NCI-H1436 treated with DMSO at 0.1 percent for 48 hours (cell line): ENCODE measurements around the gene GATAD1.
A peak's percentile ranks its signal among the peaks of the same experiment; 100 is the strongest.
"Not testable (repeated sequence)": the region's sequence is repeated elsewhere in the genome, so short reads cannot be mapped to it uniquely, and the experiment has no call there.

ENCODE experiments used
- DNase-seq: peaks from one replicate; lab custom pipeline; 2025; lab: John Stamatoyannopoulos, UW

The GATAD1 gene

DNA sequence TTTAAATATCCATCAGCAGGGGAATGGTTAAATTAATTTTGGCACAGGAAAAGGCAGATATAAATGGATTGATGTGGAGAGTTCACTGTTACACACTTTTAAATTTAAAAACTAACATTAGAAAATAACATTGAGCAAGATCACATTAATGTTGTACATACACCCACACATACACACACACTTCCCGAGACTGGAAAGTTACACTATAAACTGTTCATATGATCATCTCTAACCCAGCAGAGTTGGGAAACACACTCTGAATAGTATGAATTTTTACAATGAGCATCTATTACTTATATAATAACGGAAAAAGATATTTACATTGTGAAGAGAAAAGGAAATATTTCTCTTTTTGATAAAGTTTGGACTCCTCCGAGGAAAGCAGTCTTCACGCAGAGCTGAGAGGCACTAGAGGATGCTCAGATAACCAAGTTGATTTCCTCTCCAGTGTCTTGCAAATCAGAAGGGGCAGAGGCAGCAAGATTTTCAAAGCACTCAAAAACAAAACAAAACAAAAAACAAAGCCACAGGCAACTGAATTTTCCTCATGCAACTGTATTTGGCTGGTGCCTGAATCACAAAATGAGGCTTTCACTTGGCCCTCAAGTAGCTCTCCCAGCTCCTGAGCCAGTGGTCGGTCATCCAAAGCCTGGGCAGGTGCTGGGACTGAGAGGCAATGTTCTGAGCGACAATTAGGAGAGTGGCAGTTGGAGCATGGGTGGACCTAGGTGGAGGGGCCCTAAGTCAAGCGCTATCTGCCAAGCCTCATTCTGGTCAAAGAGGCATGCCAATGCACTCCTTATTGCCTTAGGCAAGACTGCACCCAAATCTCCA lies 10.5 kb upstream of the GATAD1 start:
- no peak for DNase-seq

- DNase-seq = no peak
Observed at GRCh38 chr7:92437956-92438491, 9.3 kb upstream of the GATAD1 start.

- DNase-seq = not testable (repeated sequence)
Observed at GRCh38 chr7:92442720-92443119, 4.6 kb upstream of the GATAD1 start.

DNA sequence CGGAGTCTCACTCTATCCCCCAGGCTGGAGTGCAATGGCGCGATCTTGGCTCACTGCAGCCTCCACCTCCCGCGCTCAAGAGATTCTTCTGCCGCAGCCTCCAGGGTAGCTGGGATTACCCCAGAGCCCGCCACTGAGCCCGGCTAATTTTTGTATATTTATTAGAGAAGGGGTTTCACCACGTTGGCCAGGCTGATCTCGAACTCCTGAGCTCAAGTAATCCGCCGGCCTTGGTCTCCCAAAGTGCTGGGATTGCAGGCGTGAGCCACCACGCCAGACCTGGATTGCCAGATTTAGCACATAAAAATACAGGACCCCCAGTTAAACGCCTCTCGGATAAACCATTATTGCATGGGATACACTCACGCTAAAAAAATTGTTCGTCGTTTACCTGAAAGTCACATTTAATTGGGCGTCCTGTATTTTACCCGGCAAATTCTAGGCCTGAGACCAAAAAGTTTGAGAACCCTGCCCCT lies 375 bp upstream of the GATAD1 start:
- no peak for DNase-seq

GRCh38 chr7:92448205-92448747 lies 994 bp downstream of the GATAD1 start:
- DNase-seq = peak; percentile 15

- DNase-seq = no peak
Observed at GRCh38 chr7:92451645-92452044, 4.4 kb downstream of the GATAD1 start.

DNA sequence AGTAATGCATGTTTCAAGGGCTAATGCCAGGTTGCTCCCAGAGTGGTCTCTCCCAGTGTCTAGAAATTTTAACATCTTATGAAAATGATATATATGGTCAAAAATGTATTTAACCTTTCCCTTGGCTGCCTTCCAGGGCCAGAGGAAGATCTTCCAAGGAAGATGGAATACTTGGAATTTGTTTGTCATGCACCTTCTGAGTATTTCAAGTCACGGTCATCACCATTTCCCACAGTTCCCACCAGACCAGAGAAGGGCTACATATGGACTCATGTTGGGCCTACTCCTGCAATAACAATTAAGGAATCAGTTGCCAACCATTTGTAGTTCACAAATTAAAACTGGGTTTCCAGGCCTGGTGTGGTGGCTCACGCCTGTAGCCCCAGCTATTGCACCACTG lies 9.0 kb downstream of the GATAD1 start:
- no peak for DNase-seq

- DNase-seq = no peak
Observed at GRCh38 chr7:92460109-92460508, 12.8 kb downstream of the GATAD1 start.

DNA sequence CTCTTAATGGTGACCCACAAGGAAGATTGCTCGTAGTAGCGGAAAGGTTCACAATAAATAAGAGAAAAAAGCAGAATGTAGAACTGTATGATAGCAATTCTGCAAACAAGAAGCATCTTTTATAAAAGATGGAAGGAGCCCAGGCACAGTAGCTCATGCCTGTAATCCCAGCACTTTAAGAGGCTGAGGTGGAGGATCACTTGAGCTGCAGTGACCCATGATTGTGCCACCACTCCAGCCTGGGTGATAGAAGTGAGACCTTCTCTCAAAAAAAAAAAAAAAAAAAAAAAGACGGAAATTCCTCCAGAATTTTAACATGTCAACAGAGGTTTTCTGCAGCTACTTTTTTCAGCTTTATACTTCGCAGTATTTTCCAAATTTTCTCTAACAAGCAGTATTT lies 13.2 kb downstream of the GATAD1 start:
- DNase-seq = no peak

DNA sequence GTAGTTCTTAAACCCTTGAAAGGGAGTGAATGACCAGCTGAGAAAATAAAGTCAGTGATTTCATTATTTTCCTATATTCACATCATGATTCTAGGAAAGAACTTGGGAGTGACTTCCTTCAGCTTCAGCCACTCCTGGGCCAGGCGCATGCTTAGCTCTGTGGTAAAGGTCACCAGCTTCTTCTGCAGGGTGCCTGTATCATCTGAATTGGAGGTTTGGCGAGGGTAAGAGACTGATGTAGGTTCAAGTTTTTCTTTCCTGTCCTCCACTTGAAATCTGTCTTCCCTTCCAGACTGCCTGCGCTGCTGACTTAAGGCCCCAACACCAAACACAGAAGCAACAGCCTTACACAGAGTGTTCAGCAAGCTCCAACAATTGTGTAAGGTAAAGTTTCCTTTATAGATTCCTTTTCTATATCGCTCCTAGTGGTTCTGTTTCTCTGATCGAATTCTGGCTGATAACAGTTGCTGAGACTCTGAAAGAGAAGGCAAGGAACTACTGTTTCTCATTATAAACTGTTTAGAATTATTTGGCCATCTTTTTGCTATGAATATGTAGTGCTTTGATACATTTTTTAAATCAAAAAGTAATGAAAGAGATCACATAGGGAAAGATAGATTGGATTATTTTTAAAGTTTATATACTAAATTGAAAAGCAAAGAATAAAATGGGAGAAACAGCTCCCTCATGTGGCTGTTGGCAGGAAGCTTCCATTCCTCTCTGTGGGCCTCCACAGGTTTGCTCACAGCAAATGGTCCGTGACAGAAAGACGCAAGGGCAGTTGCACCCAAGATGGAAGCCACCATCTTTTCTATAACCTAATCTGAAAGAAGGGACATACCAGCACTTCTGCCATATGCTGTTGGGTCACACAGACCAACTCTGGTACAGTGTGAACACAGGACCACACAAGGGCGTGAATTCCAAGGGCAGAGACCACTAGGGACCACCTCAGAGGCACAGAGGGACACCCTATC lies 14.0 kb downstream of the GATAD1 start:
- no peak for DNase-seq

DNA sequence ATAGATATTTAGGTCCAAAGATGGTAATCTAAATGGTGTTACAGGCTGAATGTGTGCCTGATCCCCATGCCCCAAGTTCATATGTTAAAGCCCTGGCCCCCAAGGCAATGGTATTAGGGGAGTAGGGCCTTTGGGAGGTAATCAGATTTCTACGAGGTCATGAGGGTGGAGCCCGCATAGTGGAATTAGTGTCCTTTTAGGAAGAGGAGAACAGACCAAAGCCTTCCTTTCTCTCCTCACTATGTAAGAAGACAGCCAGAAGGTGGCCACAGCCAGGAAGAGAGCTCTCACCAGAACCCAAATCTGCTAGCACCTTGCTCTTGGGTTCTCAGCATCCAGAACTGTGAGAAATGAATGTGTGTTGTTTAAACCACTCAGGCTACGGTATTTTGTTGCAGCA lies 15.3 kb downstream of the GATAD1 start:
- DNase-seq = no peak

DNA sequence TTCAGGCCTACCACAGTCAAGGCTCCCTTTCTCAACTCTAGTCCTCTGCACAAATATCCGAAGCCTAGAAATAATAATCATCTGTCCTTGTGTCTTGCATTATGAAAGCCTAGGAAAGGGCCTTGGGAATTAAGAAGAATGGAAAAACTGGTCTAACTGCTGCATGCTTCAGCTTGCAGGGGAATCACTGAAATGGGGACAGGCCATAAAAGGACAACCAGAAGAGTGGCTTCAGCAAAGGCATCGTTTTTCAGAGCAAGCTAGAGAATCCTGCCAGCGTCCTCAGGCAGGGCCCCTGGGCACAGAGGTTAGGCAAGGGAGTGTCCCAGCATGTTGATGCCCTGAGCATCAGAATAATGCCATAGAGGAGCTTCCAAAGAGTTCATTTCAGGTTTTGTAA lies 17.2 kb downstream of the GATAD1 start:
- DNase-seq = no peak

GRCh38 chr7:92466682-92467081 lies 19.4 kb downstream of the GATAD1 start:
- DNase-seq = no peak

GRCh38 chr7:92468589-92468988 lies 21.3 kb downstream of the GATAD1 start:
- DNase-seq = not testable (repeated sequence)

DNA sequence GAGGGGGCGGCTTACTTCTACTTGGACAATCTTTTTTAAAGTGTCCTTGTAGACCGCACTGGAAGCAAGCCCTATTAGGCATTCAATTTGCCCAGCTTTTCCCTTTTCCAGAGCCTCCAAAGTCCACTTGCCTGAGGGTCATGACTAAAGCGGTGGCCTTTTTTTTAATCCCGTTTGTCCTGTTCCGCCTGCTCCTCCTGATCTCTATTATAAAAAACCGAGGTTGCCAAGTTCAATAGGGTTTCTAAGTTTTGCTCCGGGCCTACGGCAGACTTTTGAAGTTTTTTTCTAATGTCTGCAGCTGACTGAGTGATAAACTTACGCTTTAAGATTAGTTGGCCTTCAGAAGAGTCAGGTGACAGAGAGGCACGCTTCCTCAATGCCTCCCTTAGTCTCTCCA lies 26.7 kb downstream of the GATAD1 start:
- DNase-seq = not testable (repeated sequence)

DNA sequence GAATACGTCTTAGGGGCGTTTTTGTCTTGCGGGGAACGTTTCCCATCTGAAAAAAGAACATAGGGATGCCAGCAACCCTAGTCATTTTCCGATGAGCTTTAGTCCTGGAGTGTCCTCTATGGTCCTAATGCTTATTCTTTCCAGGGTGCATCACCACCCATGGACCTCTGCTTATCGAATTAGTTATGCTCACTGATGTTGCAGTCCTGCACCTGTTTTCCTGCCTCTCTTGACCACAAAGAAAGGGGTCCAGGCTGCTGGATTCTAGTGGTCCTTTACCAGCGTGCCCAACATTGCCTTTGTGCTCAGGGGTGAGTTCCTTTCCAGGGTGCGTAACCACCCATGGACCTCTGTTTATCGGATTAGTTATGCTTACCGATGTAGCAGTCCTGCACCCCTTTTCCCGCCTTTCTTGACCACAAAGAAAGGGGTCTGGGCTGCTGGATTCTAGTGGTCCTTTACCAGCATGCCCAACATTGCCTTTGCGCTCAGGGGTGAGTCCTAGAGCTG lies 28.0 kb downstream of the GATAD1 start:
- DNase-seq = not testable (repeated sequence)

GRCh38 chr7:92475851-92476590 lies 28.7 kb downstream of the GATAD1 start:
- not testable (repeated sequence) for DNase-seq

DNA sequence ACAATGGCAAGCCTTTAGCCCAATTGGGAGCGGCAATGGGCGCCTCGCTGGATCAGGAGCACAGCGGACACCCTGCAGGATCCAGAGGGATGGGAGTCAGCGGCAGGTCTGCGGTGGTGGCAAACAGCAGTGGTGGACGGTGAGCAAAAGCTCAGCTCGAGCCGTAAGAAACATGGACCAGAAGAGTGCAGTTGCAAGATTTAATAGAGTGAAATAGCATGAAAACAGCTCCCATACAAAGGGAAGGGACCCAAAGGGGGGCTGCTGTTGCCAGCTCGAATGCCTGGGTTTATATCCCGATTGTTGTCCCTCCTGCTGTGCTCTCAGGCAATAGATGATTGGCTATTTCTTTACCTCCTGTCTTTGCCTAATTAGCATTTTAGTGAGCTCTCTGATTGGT lies 30.4 kb downstream of the GATAD1 start, which contains the start of gene ERVW-1:
TSS of gene ERVW-1 (minus strand) at position 266 of the 400 bp plus-strand sequence. CDS start 7,565 bp downstream, outside the sequence.
- not testable (repeated sequence) for DNase-seq

DNA sequence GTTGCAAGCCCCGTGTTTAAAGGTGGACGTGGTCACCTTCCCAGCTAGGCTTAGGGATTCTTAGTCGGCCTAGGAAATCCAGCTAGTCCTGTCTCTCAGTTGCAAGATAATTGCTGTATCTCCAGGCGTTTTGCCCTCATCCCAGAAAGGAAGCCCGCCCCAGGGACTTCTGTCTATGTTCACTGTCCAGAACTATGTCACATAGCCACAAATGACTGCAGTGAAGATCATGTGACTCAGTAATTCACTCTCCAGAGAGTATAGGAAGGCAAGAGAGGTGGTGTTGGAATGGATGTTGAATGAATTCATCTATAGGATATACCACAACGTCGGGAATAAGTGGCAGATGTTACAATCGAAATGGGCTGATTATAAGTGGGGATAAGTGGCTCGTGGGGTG lies 30.8 kb downstream of the GATAD1 start:
- DNase-seq = no peak

DNA sequence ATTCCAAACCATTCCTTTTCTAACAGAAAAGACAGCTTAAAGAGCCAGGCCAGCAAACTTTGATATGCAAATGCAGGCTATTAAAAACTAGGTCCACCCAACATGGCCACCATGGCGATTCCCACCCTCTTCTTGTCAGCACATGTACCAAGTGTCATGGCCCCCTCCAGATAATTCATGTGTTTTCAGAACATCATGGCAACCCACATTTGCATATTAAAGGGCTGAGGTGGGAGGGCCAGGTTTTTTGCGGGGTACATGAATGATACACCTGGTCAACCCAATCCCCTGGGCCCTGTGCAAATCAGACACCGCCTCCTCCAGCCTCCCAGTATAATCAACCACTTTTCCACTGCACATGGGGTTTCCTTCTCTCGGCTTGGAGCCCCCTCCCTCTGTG lies 31.4 kb downstream of the GATAD1 start:
- DNase-seq = no peak

DNA sequence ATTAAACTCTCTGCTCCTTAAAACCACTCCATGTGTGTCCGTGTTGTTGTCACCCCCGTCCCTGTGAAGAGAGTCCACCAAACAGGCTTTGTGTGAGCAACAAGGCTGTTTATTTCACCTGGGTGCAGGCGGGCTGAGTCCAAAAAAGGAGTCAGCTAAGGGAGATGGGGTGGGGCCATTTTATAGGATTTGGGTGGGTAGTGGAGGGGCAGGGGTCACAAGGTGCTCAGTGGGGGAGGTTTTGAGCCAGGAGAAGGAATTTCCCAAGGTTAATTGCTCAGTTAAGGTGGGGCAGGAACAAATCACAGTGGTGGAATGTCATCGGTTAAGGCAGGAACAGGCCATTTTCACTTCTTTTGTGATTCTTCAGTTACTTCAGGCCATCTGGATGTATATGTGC lies 31.9 kb downstream of the GATAD1 start:
- not testable (repeated sequence) for DNase-seq
